ENCODE data around the gene CAMTA1.

CAMTA1 gene

GRCh38 chr1:7171574-7171973 lies 386.3 kb downstream of the CAMTA1 start:
- no peaks in the 10 kb centered on the region for H3K27me3 ChIP-seq (ENCODE audit: insufficient read depth, low read length)
- H3K9ac ChIP-seq (ENCODE audit: low read depth, low read length), result no peak overlapping the region
- no peak overlapping the region for H3K4me3 ChIP-seq (ENCODE audit: low read length)
- H3K9me3 ChIP-seq (ENCODE audit: insufficient read depth, low read depth, low read length), result no peaks in the 10 kb centered on the region
- no peaks in the 10 kb centered on the region for H3K36me3 ChIP-seq (ENCODE audit: insufficient read depth, low read depth, low read length)
- H3K27ac ChIP-seq (ENCODE audit: low read length), result no peak overlapping the region
- H3K4me1 ChIP-seq (ENCODE audit: insufficient read depth, low read length), result no peaks in the 10 kb centered on the region

- peaks cover 7% of the 10 kb centered on the region; the same call in 1 of the 2 replicates for H3K9me3 ChIP-seq (ENCODE audit: insufficient read depth, low read depth, low read length)
- no peaks in the 10 kb centered on the region for H3K4me1 ChIP-seq (ENCODE audit: insufficient read depth, low read length)
- H3K27me3 ChIP-seq (ENCODE audit: insufficient read depth, low read length), result no peaks in the 10 kb centered on the region
- no peaks in the 10 kb centered on the region for H3K36me3 ChIP-seq (ENCODE audit: insufficient read depth, low read depth, low read length)
- H3K9ac ChIP-seq (ENCODE audit: low read depth, low read length), result no peak overlapping the region
- H3K4me3 ChIP-seq (ENCODE audit: low read length), result no peak overlapping the region
- no peak overlapping the region for H3K27ac ChIP-seq (ENCODE audit: low read length)
Measured at GRCh38 chr1:7172804-7173203, 387.6 kb downstream of the CAMTA1 start.

DNA sequence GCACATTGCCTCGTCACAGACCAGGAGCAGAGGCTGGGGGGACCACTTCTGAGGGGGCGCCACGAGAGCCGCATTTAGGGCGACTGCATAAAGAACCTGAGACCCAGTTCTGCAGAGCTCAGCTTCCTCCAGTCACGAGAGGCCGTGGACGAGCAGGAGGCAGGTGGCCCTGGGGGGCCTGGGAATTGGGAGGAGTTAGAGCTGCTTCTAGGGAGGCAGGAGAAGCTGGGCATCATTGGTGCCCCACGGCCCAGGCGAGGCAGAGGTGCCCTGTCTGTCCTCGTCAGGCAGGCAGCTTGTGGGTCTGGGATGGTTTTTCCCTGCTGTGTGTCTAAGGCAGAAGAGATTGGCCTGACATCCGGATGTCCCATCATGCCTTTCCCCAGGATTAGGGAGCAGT lies 389.3 kb downstream of the CAMTA1 start:
- no peak overlapping the region for H3K4me3 ChIP-seq (ENCODE audit: low read length)
- H3K9me3 ChIP-seq (ENCODE audit: insufficient read depth, low read depth, low read length), result peaks cover 7% of the 10 kb centered on the region; the same call in 1 of the 2 replicates
- no peaks in the 10 kb centered on the region for H3K36me3 ChIP-seq (ENCODE audit: insufficient read depth, low read depth, low read length)
- H3K4me1 ChIP-seq (ENCODE audit: insufficient read depth, low read length), result peaks cover 7% of the 10 kb centered on the region
- H3K9ac ChIP-seq (ENCODE audit: low read depth, low read length), result no peak overlapping the region
- no peaks in the 10 kb centered on the region for H3K27me3 ChIP-seq (ENCODE audit: insufficient read depth, low read length)
- H3K27ac ChIP-seq (ENCODE audit: low read length), result no peak overlapping the region

- Histone ChIP-seq H3K9ac (ENCODE audit: low read depth, low read length) (no peak overlapping the region), H3K27me3 (ENCODE audit: insufficient read depth, low read length) (no peaks in the 10 kb centered on the region), H3K27ac (ENCODE audit: low read length) (no peak overlapping the region), H3K9me3 (ENCODE audit: insufficient read depth, low read depth, low read length) (peaks cover 7% of the 10 kb centered on the region; the same call in 1 of the 2 replicates), H3K36me3 (ENCODE audit: insufficient read depth, low read depth, low read length) (no peaks in the 10 kb centered on the region), H3K4me3 (ENCODE audit: low read length) (no peak overlapping the region), H3K4me1 (ENCODE audit: insufficient read depth, low read length) (peaks cover 7% of the 10 kb centered on the region)
Measured at GRCh38 chr1:7174980-7175906, 390.0 kb downstream of the CAMTA1 start.

- Histone ChIP-seq H3K36me3 (ENCODE audit: insufficient read depth, low read depth, low read length) (no peaks in the 10 kb centered on the region), H3K27ac (ENCODE audit: low read length) (no peak overlapping the region), H3K27me3 (ENCODE audit: insufficient read depth, low read length) (no peaks in the 10 kb centered on the region), H3K9ac (ENCODE audit: low read depth, low read length) (no peak overlapping the region), H3K4me3 (ENCODE audit: low read length) (no peak overlapping the region), H3K4me1 (ENCODE audit: insufficient read depth, low read length) (peaks cover 7% of the 10 kb centered on the region), H3K9me3 (ENCODE audit: insufficient read depth, low read depth, low read length) (peaks cover 10% of the 10 kb centered on the region)
Measured at GRCh38 chr1:7177021-7177420, 391.8 kb downstream of the CAMTA1 start.

DNA sequence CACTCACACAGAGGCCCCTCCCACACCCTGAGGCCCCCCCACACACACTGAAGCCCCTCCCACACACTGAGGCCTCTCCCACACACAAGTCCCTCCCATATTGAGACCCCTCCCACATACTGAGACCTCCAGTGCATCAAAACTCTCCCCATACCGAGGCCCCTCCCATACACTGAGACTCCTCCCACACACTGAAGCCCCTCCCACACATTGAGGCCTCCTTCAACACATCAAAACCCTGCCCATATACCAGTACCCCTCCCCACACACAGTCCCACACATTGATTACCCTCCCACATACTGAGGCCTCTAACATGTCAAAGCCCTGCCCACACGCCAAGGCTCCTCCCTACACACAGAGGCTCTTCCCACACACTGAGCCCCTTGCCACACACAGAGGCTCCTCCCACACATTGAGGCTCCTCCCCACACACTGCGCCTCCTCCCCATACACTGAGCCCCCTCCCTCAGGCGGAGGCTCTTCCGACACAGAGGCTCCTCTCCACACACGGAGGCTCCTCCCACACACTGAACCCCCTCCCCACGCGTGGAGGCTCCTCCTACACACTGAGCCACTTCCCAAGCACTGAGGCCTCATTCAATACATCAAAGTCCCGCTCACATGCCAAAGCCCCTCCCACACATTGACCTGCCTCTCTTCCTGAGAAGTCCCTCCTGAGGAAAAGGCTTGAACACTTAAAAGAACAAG lies 392.3 kb downstream of the CAMTA1 start:
- Histone ChIP-seq H3K36me3 (ENCODE audit: insufficient read depth, low read depth, low read length) (no peaks in the 10 kb centered on the region), H3K27me3 (ENCODE audit: insufficient read depth, low read length) (no peaks in the 10 kb centered on the region), H3K27ac (ENCODE audit: low read length) (no peak overlapping the region), H3K9ac (ENCODE audit: low read depth, low read length) (no peak overlapping the region), H3K9me3 (ENCODE audit: insufficient read depth, low read depth, low read length) (peaks cover 10% of the 10 kb centered on the region), H3K4me1 (ENCODE audit: insufficient read depth, low read length) (peaks cover 7% of the 10 kb centered on the region), H3K4me3 (ENCODE audit: low read length) (no peak overlapping the region)

DNA sequence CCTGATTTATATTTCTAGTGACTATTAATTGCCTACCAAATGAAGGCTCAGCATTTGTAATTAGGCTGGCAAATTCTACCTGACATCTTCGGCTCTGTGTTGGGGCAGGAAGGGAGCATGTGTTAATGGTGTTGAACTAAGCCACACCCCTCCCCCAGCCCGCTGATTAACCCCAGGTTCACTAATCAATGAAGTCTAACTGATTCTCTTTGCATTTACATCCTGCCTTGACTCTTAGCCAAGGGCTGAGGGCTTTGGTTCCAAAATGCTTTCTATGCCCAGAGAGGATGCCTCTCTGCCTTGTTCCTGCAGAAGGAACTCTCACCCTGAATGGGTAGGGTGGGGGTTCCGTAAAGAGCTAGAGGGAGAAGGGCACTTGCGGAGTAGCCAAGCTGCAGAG lies 393.1 kb downstream of the CAMTA1 start:
- Histone ChIP-seq H3K4me1 (ENCODE audit: insufficient read depth, low read length) (peaks cover 7% of the 10 kb centered on the region), H3K9ac (ENCODE audit: low read depth, low read length) (no peak overlapping the region), H3K36me3 (ENCODE audit: insufficient read depth, low read depth, low read length) (no peaks in the 10 kb centered on the region), H3K9me3 (ENCODE audit: insufficient read depth, low read depth, low read length) (peaks cover 10% of the 10 kb centered on the region), H3K4me3 (ENCODE audit: low read length) (no peak overlapping the region), H3K27me3 (ENCODE audit: insufficient read depth, low read length) (no peaks in the 10 kb centered on the region; the same call in 1 of the 2 replicates), H3K27ac (ENCODE audit: low read length) (no peak overlapping the region)

- Histone ChIP-seq H3K27ac (ENCODE audit: low read length) (no peak overlapping the region), H3K36me3 (ENCODE audit: insufficient read depth, low read depth, low read length) (no peaks in the 10 kb centered on the region), H3K9ac (ENCODE audit: low read depth, low read length) (no peak overlapping the region), H3K4me1 (ENCODE audit: insufficient read depth, low read length) (peaks cover 7% of the 10 kb centered on the region), H3K27me3 (ENCODE audit: insufficient read depth, low read length) (no peaks in the 10 kb centered on the region; the same call in 1 of the 2 replicates), H3K9me3 (ENCODE audit: insufficient read depth, low read depth, low read length) (peaks cover 10% of the 10 kb centered on the region), H3K4me3 (ENCODE audit: low read length) (no peak overlapping the region)
Measured at GRCh38 chr1:7178741-7179140, 393.5 kb downstream of the CAMTA1 start.

- H3K4me1 ChIP-seq (ENCODE audit: insufficient read depth, low read length), result no peaks in the 10 kb centered on the region
- H3K36me3 ChIP-seq (ENCODE audit: insufficient read depth, low read depth, low read length), result no peaks in the 10 kb centered on the region
- no peak overlapping the region for H3K9ac ChIP-seq (ENCODE audit: low read depth, low read length)
- no peak overlapping the region for H3K27ac ChIP-seq (ENCODE audit: low read length)
- no peaks in the 10 kb centered on the region; the same call in 1 of the 2 replicates for H3K27me3 ChIP-seq (ENCODE audit: insufficient read depth, low read length)
- H3K4me3 ChIP-seq (ENCODE audit: low read length), result no peak overlapping the region
- peaks cover 3% of the 10 kb centered on the region; the same call in 1 of the 2 replicates for H3K9me3 ChIP-seq (ENCODE audit: insufficient read depth, low read depth, low read length)
Measured at GRCh38 chr1:7185721-7186120, 400.5 kb downstream of the CAMTA1 start.

GRCh38 chr1:7186382-7187111 lies 401.3 kb downstream of the CAMTA1 start:
- Histone ChIP-seq H3K4me3 (ENCODE audit: low read length) (no peak overlapping the region), H3K9ac (ENCODE audit: low read depth, low read length) (no peak overlapping the region)

GRCh38 chr1:7187112-7187493 lies 401.8 kb downstream of the CAMTA1 start:
- Histone ChIP-seq H3K36me3 (ENCODE audit: insufficient read depth, low read depth, low read length) (no peaks in the 10 kb centered on the region), H3K4me1 (ENCODE audit: insufficient read depth, low read length) (no peaks in the 10 kb centered on the region), H3K27ac (ENCODE audit: low read length) (no peak overlapping the region), H3K9me3 (ENCODE audit: insufficient read depth, low read depth, low read length) (no peaks in the 10 kb centered on the region), H3K4me3 (ENCODE audit: low read length) (no peak overlapping the region), H3K27me3 (ENCODE audit: insufficient read depth, low read length) (no peaks in the 10 kb centered on the region; the same call in 1 of the 2 replicates), H3K9ac (ENCODE audit: low read depth, low read length) (no peak overlapping the region)

More at GRCh38 chr1:7186382-7187111, 401.3 kb downstream of the CAMTA1 start:
- no peaks in the 10 kb centered on the region; the same call in 1 of the 2 replicates for H3K27me3 ChIP-seq (ENCODE audit: insufficient read depth, low read length)
- no peaks in the 10 kb centered on the region for H3K9me3 ChIP-seq (ENCODE audit: insufficient read depth, low read depth, low read length)
- H3K4me1 ChIP-seq (ENCODE audit: insufficient read depth, low read length), result no peaks in the 10 kb centered on the region
- H3K27ac ChIP-seq (ENCODE audit: low read length), result no peak overlapping the region
- H3K36me3 ChIP-seq (ENCODE audit: insufficient read depth, low read depth, low read length), result no peaks in the 10 kb centered on the region
